Motor neuron (in vitro differentiated cells): ENCODE results near the gene COPB1. TPM values are rescaled to one million over a fixed set of nuclear protein-coding genes. Genes with fewer than 3 reads are reported as not detected.
A peak's percentile ranks its signal among the peaks of the same experiment; 100 is the strongest.
"Not testable (repeated sequence)": the region's sequence is repeated elsewhere in the genome, so short reads cannot be mapped to it uniquely, and the experiment has no call there.

ENCODE experiments used
- ATAC-seq, 8 experiments: fragments of 200-7000 bp; cut with Tn5 transposase; replicated peaks in 6 of 8; 2 replicates each; pipeline ENCODE4 v1.8.0; 2021; ENCODE audit warnings: mild to moderate bottlenecking in 8 of 8, moderate library complexity in 8 of 8
- H3K27ac ChIP-seq, 2 donors: fragments of 250-450 bp; sonication (Bioruptor Pico); 2 replicates each; pipeline ENCODE4 v1.9.0; 2021; ENCODE audit warnings: antibody characterized with exemption in 2 of 2, mild to moderate bottlenecking in 2 of 2, moderate library complexity in 1 of 2
- H3K4me1 ChIP-seq, 2 donors: fragments of 250-450 bp; sonication (Bioruptor Pico); replicated peaks in 1 of 2; 2 replicates each; pipeline ENCODE4 v1.6.1; 2021; ENCODE audit warnings: antibody characterized with exemption in 2 of 2, mild to moderate bottlenecking in 2 of 2, moderate library complexity in 1 of 2
- H3K4me3 ChIP-seq, 5 donors: fragments of 250-450 bp; sonication (Bioruptor Pico); 2 replicates each; pipeline ENCODE4 v1.9.0; 2021; ENCODE audit warnings: antibody characterized with exemption in 5 of 5, mild to moderate bottlenecking in 5 of 5, moderate library complexity in 4 of 5
- WGBS, 10 experiments: fragments of 450-650 bp; shearing (Covaris generic); methylation state at CpG; one replicate each; pipeline ENCODE4 v1.0.0; 2022; 5-methylcytosine and 5-hydroxymethylcytosine counted together
- in situ Hi-C, 9 experiments: fragments of 400-800 bp; cut with MboI; loops; one replicate each; pipeline ENCODE4 v1.15.0; 2021; ENCODE audit warnings: low sequenced_read_pairs in 9 of 9, low pct_unique_long_range_greater_than_20kb in 2 of 9; ENCODE audit not compliant: unreplicated experiment in 9 of 9
- total RNA-seq, 8 experiments: library from RNA; unstranded; fragments of 300-600 nt; gene quantifications; 2 replicates each; pipeline versions ENCODE4 v1.2.3 to v1.2.4, GENCODE V29; 2022

COPB1 gene
- total RNA-seq, 8 experiments from 2014 or later, result 88.7 to 175 (median 131) TPM

- ATAC-seq, H3K4me1 ChIP-seq, H3K27ac ChIP-seq, H3K4me3 ChIP-seq: not testable (repeated sequence)
- WGBS, 10 experiments, result 0 to 100% (median 100%) methylated on average over 1 to 4 of the region's 4 CpGs; no CpG with 5 or more reads in 5 of the 10 experiments
- in situ Hi-C loops, result loop anchor here in 2 of 9 experiments (25.0 kb wide), 2 partner anchors 102 to 352 kb away; partner anchors contain the start of genes CYP2R1 (in 1 of the 2) and PDE3B (in 1 of the 2)
Measured at GRCh38 chr11:14535166-14535565, 35.6 kb upstream of the COPB1 start.

DNA sequence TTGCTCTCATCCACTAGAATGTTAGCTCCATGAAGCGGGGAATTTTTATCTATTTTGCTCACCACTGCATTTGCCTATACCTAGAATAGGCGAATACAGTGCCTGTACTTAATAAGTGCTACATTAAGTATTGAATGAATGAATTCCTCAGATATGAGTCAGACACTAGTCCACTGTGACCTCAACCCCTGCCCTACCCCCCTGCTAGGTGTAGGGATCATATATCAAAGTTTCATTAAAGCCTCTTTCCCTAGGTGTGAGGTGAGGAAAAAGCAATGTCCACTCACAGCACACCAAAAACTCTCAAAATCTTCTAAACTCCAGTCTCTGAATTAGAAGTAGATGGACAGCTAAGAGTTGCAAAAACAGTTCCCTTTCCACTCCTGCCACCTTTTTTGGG is 30.3 kb upstream of the COPB1 start:
- Histone ChIP-seq H3K27ac (no peak overlapping the region), H3K4me3 (no peak overlapping the region), H3K4me1 (no peaks in the 10 kb centered on the region)
- 78 to 100% (median 92%) methylated on average over 1 to 2 of the region's 2 CpGs; no CpG with 5 or more reads in 3 of the 10 experiments for WGBS, 10 experiments
- in situ Hi-C loops, result loop anchor here in 2 of 9 experiments (25.0 kb wide), 2 partner anchors 107 to 357 kb away; partner anchors contain the start of genes CYP2R1 (in 1 of the 2) and PDE3B (in 1 of the 2)
- no peak for ATAC-seq

DNA sequence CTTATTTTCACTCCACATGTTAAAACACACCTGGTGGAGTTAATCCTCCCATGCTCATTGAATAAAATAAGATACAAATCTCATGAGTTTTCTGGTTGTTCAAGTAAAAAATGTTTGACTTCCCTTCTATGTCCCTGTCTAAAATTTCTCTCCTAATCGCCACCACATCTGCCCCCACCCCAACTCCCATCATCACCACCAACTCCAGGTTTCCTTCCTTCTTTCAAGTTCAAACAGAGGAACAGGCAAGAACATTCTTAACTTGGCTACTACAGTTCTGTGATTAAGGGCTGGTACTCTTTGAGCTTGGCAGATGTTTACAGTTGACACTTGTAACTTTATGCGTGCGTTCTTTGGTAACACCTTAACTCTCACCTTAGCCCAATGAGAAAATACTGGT is 29.7 kb upstream of the COPB1 start:
- in situ Hi-C loops, result loop anchor here in 2 of 9 experiments (25.0 kb wide), 2 partner anchors 108 to 358 kb away; partner anchors contain the start of genes CYP2R1 (in 1 of the 2) and PDE3B (in 1 of the 2)

DNA sequence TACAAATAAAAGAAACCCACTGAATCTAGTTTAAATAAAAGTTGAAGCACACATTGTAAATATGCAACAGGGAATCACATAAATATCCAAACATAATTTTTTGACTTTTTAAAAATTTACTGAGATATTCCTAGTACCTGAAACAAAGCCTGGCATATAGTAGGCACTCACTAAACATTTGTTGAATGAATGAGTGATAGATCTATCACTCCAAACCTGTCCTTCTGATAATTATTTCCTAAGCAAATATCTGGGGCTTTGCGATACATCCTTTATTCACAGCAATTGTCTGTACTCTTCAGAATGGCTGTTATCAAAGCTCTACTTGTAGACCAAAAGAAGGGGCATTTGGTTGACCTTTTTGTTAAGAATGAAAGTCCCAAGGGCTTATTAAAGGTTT is 23.2 kb upstream of the COPB1 start:
- H3K4me1 ChIP-seq, result peaks cover 4 to 9% of the 10 kb centered on the region in 2 donors
- H3K4me3 ChIP-seq, result no peak overlapping the region
- H3K27ac ChIP-seq, result no peak overlapping the region
- WGBS, 10 experiments, result 90 to 100% (median 100%) methylated on average over 1 of the region's 1 CpG; no CpG with 5 or more reads in 1 of the 10 experiments
- ATAC-seq, result no peak
- in situ Hi-C loops, result no loop called here

More for the DNA sequence above, 29.7 kb upstream of the COPB1 start:
- no peak overlapping the region for H3K27ac ChIP-seq
- WGBS, 10 experiments, result 50 to 100% (median 88%) methylated on average over 1 to 3 of the region's 3 CpGs; no CpG with 5 or more reads in 3 of the 10 experiments
- H3K4me3 ChIP-seq, result no peak overlapping the region
- ATAC-seq, result no peak
- H3K4me1 ChIP-seq, result no peaks in the 10 kb centered on the region

DNA sequence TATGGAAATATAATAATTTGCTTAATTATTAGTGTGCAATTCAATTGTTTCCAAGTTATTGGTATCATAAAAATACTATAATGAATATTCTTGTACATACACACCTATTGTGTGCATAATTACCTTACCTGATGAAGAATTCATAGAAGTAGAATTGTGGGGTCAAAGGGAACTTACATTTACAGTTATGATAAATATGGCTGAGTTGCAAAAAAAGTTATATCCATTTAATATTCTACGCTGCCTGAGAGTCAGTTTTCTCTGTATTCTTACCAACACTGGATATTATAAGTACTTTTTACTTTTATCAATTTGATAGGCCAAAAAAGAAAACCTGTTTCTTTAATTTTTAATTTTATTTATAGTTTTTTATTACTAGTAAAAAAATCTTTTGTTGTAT is 22.6 kb upstream of the COPB1 start:
- WGBS, 10 experiments, result 56 to 100% (median 100%) methylated on average over 1 of the region's 1 CpG; no CpG with 5 or more reads in 1 of the 10 experiments
- Histone ChIP-seq H3K4me1 (peaks cover 4 to 9% of the 10 kb centered on the region in 2 donors), H3K27ac (no peak overlapping the region), H3K4me3 (no peak overlapping the region)
- ATAC-seq, result no peak
- in situ Hi-C loops, result no loop called here

DNA sequence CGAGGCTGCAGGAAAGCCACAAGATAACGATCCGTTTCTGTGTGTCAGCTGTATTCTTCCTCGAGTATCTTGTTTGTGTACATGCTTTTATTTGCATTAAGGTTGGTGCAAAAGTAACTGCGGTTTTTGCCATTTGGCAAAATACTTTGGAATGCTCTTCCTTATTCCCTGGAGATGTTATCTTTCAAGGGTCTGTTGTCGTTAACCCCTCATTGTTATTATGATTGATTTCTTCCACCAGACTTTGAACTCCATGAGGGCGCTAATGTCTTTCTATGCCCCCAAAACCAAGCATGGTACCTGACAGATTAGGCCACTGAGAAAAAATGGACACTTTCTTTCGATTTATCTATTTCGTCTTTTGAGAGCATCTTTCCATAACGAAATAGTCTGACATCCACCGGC is 21.1 kb upstream of the COPB1 start:
- in situ Hi-C loops, result no loop called here
- Histone ChIP-seq H3K27ac (peak overlapping the region; percentile 57 to 77), H3K4me1 (peaks cover 4 to 9% of the 10 kb centered on the region in 2 donors), H3K4me3 (peak overlapping the region; percentile 65 to 97 (median 83))
- no peak for ATAC-seq
- WGBS, 10 experiments, result 4 to 60% (median 21%) methylated on average over 1 to 10 of the region's 11 CpGs; no CpG with 5 or more reads in 1 of the 10 experiments

- H3K4me1 ChIP-seq, result peaks cover 4 to 9% of the 10 kb centered on the region in 2 donors
- H3K27ac ChIP-seq, result peak within 1 kb of the TSS; percentile 85 to 89
- ATAC-seq, result peak; percentile 89 to 96 (median 96)
- in situ Hi-C loops, result no loop called here
- peak within 1 kb of the TSS; percentile 65 to 97 (median 83) for H3K4me3 ChIP-seq
- 0 to 7% (median 0%) methylated on average over 1 to 25 of the region's 56 CpGs; no CpG with 5 or more reads in 1 of the 10 experiments for WGBS, 10 experiments
Measured at GRCh38 chr11:14519917-14520746, 20.5 kb upstream of the COPB1 start, which contains the start of gene PSMA1. Gene PSMA1 (minus strand): TSS chr11:14520386. CDS start chr11:14520299, 87 bp downstream.

DNA sequence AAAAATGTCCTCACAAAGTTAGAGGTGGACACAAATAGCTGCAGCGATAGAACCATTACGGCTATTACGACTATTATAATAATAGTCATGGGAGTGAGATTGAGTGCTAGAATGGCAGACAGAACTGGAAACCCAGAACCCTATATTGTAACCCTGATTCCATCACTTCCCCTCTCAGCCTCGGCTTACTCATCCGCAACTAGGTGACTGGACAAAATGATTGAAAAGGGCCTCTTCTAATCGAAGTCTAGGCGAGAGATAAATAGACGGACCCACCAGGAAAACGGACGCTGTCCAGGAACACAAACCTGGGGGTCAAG is 19.9 kb upstream of the COPB1 start:
- Histone ChIP-seq H3K4me1 (peaks cover 4 to 9% of the 10 kb centered on the region in 2 donors), H3K27ac (peak overlapping the region; percentile 85 to 89), H3K4me3 (peak overlapping the region; percentile 65 to 97 (median 83))
- in situ Hi-C loops, result no loop called here
- peak in 1 of 8 experiments; percentile 6 for ATAC-seq
- WGBS, 10 experiments, result 0 to 5% (median 0%) methylated on average over 1 to 10 of the region's 10 CpGs; no CpG with 5 or more reads in 3 of the 10 experiments

DNA sequence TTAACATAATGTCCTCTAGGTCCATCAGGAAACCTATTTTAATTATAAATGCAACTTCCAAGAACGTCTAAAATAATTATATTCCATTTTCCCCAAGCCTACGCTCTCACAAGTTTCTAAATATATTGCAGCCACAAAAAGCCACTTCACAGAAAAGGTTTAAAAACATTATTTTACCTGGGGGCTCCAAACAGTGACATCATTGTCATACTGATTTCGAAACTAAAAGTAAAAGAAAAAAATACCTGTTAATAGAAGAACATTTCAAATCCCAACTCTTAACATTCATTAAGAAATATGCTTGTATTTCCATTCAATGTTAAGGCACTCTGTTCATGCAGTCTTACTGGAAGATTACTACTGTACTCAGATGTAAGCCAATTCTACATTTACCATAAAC is 19.2 kb upstream of the COPB1 start:
- no peak for ATAC-seq
- in situ Hi-C loops, result no loop called here
- H3K4me3 ChIP-seq, result peak overlapping the region; percentile 65 to 97 (median 83)
- H3K27ac ChIP-seq, result no peak overlapping the region
- 30 to 97% (median 73%) methylated on average over 1 to 3 of the region's 3 CpGs; no CpG with 5 or more reads in 1 of the 10 experiments for WGBS, 10 experiments
- H3K4me1 ChIP-seq, result peaks cover 4 to 9% of the 10 kb centered on the region in 2 donors

DNA sequence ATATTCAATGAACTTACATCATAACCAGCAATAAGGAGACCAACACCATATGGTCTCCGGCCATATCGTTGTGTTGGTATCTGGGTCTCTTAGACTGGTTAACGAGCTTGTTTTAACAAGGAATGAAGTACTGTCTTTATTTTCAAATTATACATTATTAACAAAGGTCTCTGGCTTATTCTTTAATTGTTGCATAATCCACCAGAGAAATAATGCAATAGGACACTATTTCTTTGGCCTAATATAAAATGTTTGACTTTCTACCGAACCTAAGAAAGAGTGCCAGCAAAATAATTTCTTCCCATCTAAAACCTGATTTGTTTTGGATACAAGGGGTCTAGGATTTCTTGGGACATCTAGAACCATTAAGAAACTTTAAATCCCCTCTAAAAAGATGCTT is 14.2 kb upstream of the COPB1 start:
- Histone ChIP-seq H3K27ac (no peak overlapping the region), H3K4me1 (peaks cover 0 to 3% of the 10 kb centered on the region in 2 donors), H3K4me3 (no peak overlapping the region)
- ATAC-seq, result no peak
- WGBS, 10 experiments, result 67 to 100% (median 93%) methylated on average over 1 to 4 of the region's 4 CpGs; no CpG with 5 or more reads in 1 of the 10 experiments
- in situ Hi-C loops, result no loop called here

- in situ Hi-C loops, result no loop called here
- H3K4me3 ChIP-seq, result no peak overlapping the region
- WGBS, 10 experiments, result 33 to 100% (median 100%) methylated on average over 1 of the region's 3 CpGs; no CpG with 5 or more reads in 7 of the 10 experiments
- H3K27ac ChIP-seq, result no peak overlapping the region
- no peaks in the 10 kb centered on the region for H3K4me1 ChIP-seq
- ATAC-seq, result no peak
Measured at GRCh38 chr11:14506532-14506931, 6.9 kb upstream of the COPB1 start.

DNA sequence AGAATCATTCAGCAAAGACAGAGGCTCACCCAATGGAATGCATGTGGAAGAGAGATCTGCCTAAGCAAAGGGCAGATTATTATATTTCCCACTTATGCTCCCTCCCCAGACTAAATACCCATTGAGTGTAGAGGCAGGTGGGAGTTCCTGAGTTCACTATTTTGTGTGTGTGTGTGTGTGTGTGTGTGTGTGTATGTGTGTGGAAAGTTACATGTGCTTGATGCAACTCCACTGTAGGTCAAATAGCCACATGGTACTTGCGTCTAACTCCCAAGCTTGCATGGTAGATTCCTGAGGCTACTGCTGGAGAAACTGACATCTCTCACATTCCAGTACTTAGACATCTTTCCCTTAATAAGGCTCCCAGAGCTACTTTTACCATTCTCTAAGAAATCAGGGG is 3.4 kb upstream of the COPB1 start:
- WGBS, 10 experiments, result 100% methylated on average over 1 of the region's 1 CpG; no CpG with 5 or more reads in 8 of the 10 experiments
- Histone ChIP-seq H3K4me3 (no peak overlapping the region), H3K4me1 (peaks cover 0 to 15% of the 10 kb centered on the region in 2 donors), H3K27ac (no peak overlapping the region)
- no peak for ATAC-seq
- in situ Hi-C loops, result no loop called here

DNA sequence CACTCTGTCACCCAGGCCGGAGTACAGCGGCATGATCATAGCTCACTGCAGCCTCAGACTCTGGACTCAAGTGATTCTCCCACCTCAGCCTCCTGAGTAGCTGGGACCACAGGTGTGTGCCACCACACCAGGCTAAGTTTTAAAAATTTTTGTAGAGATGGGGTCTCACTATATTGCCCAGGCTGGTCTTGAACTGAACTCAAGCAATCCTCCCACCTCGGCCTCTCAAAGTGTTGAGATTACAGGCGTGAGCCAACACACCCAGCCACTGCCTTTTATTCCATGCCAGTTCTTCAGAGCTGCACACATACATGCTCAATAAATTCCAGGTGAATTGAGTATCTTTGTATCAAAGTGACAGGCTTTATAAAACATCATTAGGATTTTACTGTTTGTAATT is 2.4 kb upstream of the COPB1 start:
- H3K4me1 ChIP-seq, result peaks cover 0 to 16% of the 10 kb centered on the region in 2 donors
- no peak for ATAC-seq
- WGBS, 10 experiments, result 93 to 100% (median 100%) methylated on average over 2 to 4 of the region's 4 CpGs; no CpG with 5 or more reads in 4 of the 10 experiments
- H3K4me3 ChIP-seq, result no peak overlapping the region
- in situ Hi-C loops, result no loop called here
- H3K27ac ChIP-seq, result no peak overlapping the region
